ENCODE data around the gene MYL7. TPM values are rescaled to one million over a fixed set of nuclear protein-coding genes. Genes with fewer than 3 reads are reported as not detected.

The MYL7 gene
- total and polyA plus RNA-seq, 2 of the 13 experiments (the other 11 are each of a cell fraction or from before 2014, with no cell fraction given) = 1.8 TPM; not detected in 1

DNA sequence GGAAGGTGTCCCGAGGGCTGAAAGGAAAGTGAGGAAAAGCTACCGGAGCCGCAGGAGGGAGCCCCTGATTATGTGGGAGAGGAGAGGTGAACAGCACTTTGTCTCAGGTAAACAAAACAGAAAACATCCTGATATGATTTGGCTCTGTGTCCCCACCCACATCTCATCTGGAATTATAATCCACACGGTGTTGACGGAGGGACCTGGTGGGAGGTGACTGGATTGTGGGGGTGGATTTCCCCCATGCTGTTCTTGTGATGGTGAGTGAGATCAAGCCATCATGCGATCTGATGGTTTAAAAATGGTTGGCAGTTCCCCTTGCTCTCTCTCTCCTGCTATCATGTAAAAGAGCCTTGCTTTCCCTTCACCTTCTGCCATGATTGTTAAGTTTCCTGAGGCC lies 20.7 kb downstream of the MYL7 start:
- Histone ChIP-seq H3K27ac (ENCODE audit: extremely low read length, insufficient read depth, low read length) (no peak overlapping the region), H3K27me3 (ENCODE audit: control insufficient read depth in 1 of 2, insufficient read depth in 2 of 2, low read length in 2 of 2) (no peaks in the 10 kb centered on the region; a peak in 1 of 5 replicates), H3K4me1 (ENCODE audit: insufficient read depth, low read length) (peaks cover 24% of the 10 kb centered on the region), H2AFZ (ENCODE audit: low read length) (no peak overlapping the region), H3K4me2 (ENCODE audit: low read depth, low read length) (no peak overlapping the region), H3K9ac (ENCODE audit: insufficient read depth, low read depth, low read length) (no peak overlapping the region), H3K79me2 (ENCODE audit: insufficient read depth, low read length) (peaks cover 14% of the 10 kb centered on the region), H3K9me3 (ENCODE audit: low read length) (no peaks in the 10 kb centered on the region), H3K36me3 (replicated peaks in 1 of 2; ENCODE audit: control insufficient read depth in 1 of 2, insufficient read depth in 2 of 2, low read length in 2 of 2) (peaks cover 18 to 50% of the 10 kb centered on the region in 2 experiments), H3K4me3 (replicated peaks in 1 of 3; ENCODE audit: insufficient read depth in 1 of 3, low read depth in 2 of 3, low read length in 3 of 3) (no peak overlapping the region), H4K20me1 (ENCODE audit: insufficient read depth, low read length) (no peaks in the 10 kb centered on the region)
- CTCF ChIA-PET (ENCODE audit: low intra/inter-chr PET ratio, low total read pairs) = no interaction called here
- FAIRE-seq (no peak), ATAC-seq (no peak), DNase-seq (ENCODE audit: low spot score) (no peak)
- intact Hi-C loops (cut with micrococcal nuclease; ENCODE audit: unreplicated experiment) (no loop called here), in situ Hi-C loops (cut with HindIII; ENCODE audit: extremely low pct_ligation_motif_present, low pct_unique_long_range_greater_than_20kb) (loop anchor here (5.0 kb wide), 1 partner anchor 77 kb away; no protein-coding TSS in a partner anchor)
- WGBS (ENCODE audit: low lambda C conversion rate) = 97% methylated on average over 6 of the region's 6 CpGs
- no TSS peak for BruUV-seq (replicated peaks)
- POLR2A ChIA-PET = no interaction called here
- TF ChIP-seq MXD4 (CRISPR knock-in tag; IDR thresholded peaks at IDR 0.05) = no peak
- no peak for TF ChIP-seq PITX1 (CRISPR knock-in tag; IDR thresholded peaks at IDR 0.05)
- no peak for TF ChIP-seq ZNF562 (CRISPR knock-in tag; IDR thresholded peaks at IDR 0.05; ENCODE audit: borderline replicate concordance)
- TF ChIP-seq, protein P1, sequence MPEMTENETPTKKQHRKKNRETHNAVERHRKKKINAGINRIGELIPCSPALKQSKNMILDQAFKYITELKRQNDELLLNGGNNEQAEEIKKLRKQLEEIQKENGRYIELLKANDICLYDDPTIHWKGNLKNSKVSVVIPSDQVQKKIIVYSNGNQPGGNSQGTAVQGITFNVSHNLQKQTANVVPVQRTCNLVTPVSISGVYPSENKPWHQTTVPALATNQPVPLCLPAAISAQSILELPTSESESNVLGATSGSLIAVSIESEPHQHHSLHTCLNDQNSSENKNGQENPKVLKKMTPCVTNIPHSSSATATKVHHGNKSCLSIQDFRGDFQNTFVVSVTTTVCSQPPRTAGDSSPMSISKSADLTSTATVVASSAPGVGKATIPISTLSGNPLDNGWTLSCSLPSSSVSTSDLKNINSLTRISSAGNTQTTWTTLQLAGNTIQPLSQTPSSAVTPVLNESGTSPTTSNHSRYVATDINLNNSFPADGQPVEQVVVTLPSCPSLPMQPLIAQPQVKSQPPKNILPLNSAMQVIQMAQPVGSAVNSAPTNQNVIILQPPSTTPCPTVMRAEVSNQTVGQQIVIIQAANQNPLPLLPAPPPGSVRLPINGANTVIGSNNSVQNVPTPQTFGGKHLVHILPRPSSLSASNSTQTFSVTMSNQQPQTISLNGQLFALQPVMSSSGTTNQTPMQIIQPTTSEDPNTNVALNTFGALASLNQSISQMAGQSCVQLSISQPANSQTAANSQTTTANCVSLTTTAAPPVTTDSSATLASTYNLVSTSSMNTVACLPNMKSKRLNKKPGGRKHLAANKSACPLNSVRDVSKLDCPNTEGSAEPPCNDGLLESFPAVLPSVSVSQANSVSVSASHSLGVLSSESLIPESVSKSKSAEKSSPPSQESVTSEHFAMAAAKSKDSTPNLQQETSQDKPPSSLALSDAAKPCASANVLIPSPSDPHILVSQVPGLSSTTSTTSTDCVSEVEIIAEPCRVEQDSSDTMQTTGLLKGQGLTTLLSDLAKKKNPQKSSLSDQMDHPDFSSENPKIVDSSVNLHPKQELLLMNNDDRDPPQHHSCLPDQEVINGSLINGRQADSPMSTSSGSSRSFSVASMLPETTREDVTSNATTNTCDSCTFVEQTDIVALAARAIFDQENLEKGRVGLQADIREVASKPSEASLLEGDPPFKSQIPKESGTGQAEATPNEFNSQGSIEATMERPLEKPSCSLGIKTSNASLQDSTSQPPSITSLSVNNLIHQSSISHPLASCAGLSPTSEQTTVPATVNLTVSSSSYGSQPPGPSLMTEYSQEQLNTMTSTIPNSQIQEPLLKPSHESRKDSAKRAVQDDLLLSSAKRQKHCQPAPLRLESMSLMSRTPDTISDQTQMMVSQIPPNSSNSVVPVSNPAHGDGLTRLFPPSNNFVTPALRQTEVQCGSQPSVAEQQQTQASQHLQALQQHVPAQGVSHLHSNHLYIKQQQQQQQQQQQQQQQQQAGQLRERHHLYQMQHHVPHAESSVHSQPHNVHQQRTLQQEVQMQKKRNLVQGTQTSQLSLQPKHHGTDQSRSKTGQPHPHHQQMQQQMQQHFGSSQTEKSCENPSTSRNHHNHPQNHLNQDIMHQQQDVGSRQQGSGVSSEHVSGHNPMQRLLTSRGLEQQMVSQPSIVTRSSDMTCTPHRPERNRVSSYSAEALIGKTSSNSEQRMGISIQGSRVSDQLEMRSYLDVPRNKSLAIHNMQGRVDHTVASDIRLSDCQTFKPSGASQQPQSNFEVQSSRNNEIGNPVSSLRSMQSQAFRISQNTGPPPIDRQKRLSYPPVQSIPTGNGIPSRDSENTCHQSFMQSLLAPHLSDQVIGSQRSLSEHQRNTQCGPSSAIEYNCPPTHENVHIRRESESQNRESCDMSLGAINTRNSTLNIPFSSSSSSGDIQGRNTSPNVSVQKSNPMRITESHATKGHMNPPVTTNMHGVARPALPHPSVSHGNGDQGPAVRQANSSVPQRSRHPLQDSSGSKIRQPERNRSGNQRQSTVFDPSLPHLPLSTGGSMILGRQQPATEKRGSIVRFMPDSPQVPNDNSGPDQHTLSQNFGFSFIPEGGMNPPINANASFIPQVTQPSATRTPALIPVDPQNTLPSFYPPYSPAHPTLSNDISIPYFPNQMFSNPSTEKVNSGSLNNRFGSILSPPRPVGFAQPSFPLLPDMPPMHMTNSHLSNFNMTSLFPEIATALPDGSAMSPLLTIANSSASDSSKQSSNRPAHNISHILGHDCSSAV (CRISPR knock-in tag; IDR thresholded peaks at IDR 0.05; ENCODE audit: borderline replicate concordance) = no peak
- TF ChIP-seq, protein P2, sequence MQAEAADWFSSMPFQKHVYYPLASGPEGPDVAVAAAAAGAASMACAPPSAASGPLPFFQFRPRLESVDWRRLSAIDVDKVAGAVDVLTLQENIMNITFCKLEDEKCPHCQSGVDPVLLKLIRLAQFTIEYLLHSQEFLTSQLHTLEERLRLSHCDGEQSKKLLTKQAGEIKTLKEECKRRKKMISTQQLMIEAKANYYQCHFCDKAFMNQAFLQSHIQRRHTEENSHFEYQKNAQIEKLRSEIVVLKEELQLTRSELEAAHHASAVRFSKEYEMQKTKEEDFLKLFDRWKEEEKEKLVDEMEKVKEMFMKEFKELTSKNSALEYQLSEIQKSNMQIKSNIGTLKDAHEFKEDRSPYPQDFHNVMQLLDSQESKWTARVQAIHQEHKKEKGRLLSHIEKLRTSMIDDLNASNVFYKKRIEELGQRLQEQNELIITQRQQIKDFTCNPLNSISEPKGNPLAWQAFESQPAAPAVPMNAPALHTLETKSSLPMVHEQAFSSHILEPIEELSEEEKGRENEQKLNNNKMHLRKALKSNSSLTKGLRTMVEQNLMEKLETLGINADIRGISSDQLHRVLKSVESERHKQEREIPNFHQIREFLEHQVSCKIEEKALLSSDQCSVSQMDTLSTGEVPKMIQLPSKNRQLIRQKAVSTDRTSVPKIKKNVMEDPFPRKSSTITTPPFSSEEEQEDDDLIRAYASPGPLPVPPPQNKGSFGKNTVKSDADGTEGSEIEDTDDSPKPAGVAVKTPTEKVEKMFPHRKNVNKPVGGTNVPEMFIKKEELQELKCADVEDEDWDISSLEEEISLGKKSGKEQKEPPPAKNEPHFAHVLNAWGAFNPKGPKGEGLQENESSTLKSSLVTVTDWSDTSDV (CRISPR knock-in tag; IDR thresholded peaks at IDR 0.05) = no peak
- no peak for TF ChIP-seq HDAC1 (CRISPR knock-in tag; IDR thresholded peaks at IDR 0.05)
- no peak for TF ChIP-seq ZNF670 (CRISPR knock-in tag; IDR thresholded peaks at IDR 0.05; ENCODE audit: borderline replicate concordance)
- no peak for TF ChIP-seq ZSCAN31 (CRISPR knock-in tag; IDR thresholded peaks at IDR 0.05; ENCODE audit: low read depth)
- no peak for TF ChIP-seq ZFY (CRISPR knock-in tag; IDR thresholded peaks at IDR 0.05)
- no peak for TF ChIP-seq ATRX (CRISPR knock-in tag; IDR thresholded peaks at IDR 0.05; ENCODE audit: borderline replicate concordance)
- TF ChIP-seq SAFB2 (CRISPR knock-in tag; IDR thresholded peaks at IDR 0.05; ENCODE audit: borderline replicate concordance, low read depth) = no peak
- no peak for TF ChIP-seq RAD51 (IDR thresholded peaks at IDR 0.05; ENCODE audit: borderline replicate concordance)
- TF ChIP-seq, protein P3, sequence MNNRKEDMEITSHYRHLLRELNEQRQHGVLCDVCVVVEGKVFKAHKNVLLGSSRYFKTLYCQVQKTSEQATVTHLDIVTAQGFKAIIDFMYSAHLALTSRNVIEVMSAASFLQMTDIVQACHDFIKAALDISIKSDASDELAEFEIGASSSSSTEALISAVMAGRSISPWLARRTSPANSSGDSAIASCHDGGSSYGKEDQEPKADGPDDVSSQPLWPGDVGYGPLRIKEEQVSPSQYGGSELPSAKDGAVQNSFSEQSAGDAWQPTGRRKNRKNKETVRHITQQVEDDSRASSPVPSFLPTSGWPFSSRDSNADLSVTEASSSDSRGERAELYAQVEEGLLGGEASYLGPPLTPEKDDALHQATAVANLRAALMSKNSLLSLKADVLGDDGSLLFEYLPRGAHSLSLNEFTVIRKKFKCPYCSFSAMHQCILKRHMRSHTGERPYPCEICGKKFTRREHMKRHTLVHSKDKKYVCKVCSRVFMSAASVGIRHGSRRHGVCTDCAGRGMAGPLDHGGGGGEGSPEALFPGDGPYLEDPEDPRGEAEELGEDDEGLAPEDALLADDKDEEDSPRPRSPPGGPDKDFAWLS (CRISPR knock-in tag; IDR thresholded peaks at IDR 0.05; ENCODE audit: borderline replicate concordance) = no peak
